HEK293T (cell line): ENCODE data around the gene SNU13.

ENCODE experiments used
- ARNT ChIP-seq: fragments of 450-650 bp; IDR thresholded peaks from 2 replicates; pipeline ENCODE4 v1.6.1; 2017; ENCODE audit warnings: mild to moderate bottlenecking
- FOXA1 ChIP-seq: fragments of 450-650 bp; IDR thresholded peaks from 2 replicates; pipeline ENCODE4 v1.6.1; 2016; ENCODE audit warnings: mild to moderate bottlenecking
- L3MBTL2 ChIP-seq: fragments of 450-650 bp; conservative IDR thresholded peaks from 2 replicates; pipeline ENCODE4 v1.6.1; 2016; ENCODE audit warnings: mild to moderate bottlenecking
- SP1 ChIP-seq: fragments of 450-650 bp; IDR thresholded peaks from 2 replicates; pipeline ENCODE4 v1.6.1; 2017
- TARDBP ChIP-seq: fragments of 450-650 bp; IDR thresholded peaks from 2 replicates; pipeline ENCODE4 v1.6.1; 2016

GRCh38 chr22:41696703-41697102, 8.0 kb upstream of the SNU13 start:
- no peak for TF ChIP-seq TARDBP
- no peak for TF ChIP-seq L3MBTL2
- TF ChIP-seq FOXA1: no peak
- TF ChIP-seq ARNT: no peak
- no peak for TF ChIP-seq SP1
